IMR-90 (cell line): ENCODE results near the gene GNGT1. TPM values are rescaled to one million over a fixed set of nuclear protein-coding genes. Genes with fewer than 3 reads are reported as not detected.
"Not testable (repeated sequence)": the region's sequence is repeated elsewhere in the genome, so short reads cannot be mapped to it uniquely, and the experiment has no call there.

Experiments
- ATAC-seq: fragments of 200-7000 bp; cut with Tn5 transposase; 2 replicates; pipeline ENCODE4 v1.9.1; 2020; ENCODE audit warnings: low read depth, mild to moderate bottlenecking, moderate library complexity
- BruUV-seq: library from RNA; stranded (reverse); fragments of 400-500 nt; replicated peaks from 2 replicates; lab custom pipeline; 2021; lab: Mats Ljungman, UMichigan
- CTCF ChIA-PET: fragments of 300-600 bp; formaldehyde crosslinking; extraction: SDS; loops from one replicate; lab custom pipeline; 2021; ENCODE audit warnings: antibody characterized with exemption; lab: Yijun Ruan, JAX
- POLR2A ChIA-PET: fragments of 300-600 bp; sonication (Branson Sonifier 250); formaldehyde crosslinking; loops from one replicate; lab custom pipeline; 2022; ENCODE audit warnings: antibody characterized with exemption; ENCODE audit not compliant: unreplicated experiment; lab: Charles Lee
- DNase-seq: peaks from one replicate; pipeline ENCODE4 v3.0.0; 2013
- H2AFZ ChIP-seq: replicated peaks from 2 replicates; pipeline ENCODE3; 2013; ENCODE audit warnings: low read length, mild to moderate bottlenecking; ENCODE audit not compliant: poor library complexity
- H2AK5ac ChIP-seq: 2 replicates; pipeline ENCODE4 v1.6.1; 2013; ENCODE audit warnings: low read depth, low read length, inconsistent platforms
- H2AK9ac ChIP-seq: replicated peaks from 2 replicates; pipeline ENCODE3; 2013; ENCODE audit warnings: mild to moderate bottlenecking, low read depth, low read length, moderate library complexity; ENCODE audit not compliant: poor library complexity
- H2BK120ac ChIP-seq: 2 replicates; pipeline ENCODE4 v1.6.1; 2013; ENCODE audit warnings: low read depth, low read length, inconsistent platforms
- H2BK15ac ChIP-seq: 3 replicates; pipeline ENCODE4 v1.6.1; 2013; ENCODE audit warnings: low read depth, low read length, inconsistent platforms
- H2BK20ac ChIP-seq: 2 replicates; pipeline ENCODE4 v1.6.1; 2013; ENCODE audit warnings: low read depth, mild to moderate bottlenecking, inconsistent platforms, low read length, moderate library complexity
- H2BK5ac ChIP-seq: 2 replicates; pipeline ENCODE4 v1.6.1; 2013; ENCODE audit warnings: mild to moderate bottlenecking, low read depth, low read length, inconsistent platforms; ENCODE audit not compliant: poor library complexity, severe bottlenecking
- H3K14ac ChIP-seq: replicated peaks from 2 replicates; pipeline ENCODE4 v1.6.1; 2013; ENCODE audit warnings: low read depth, low read length, inconsistent platforms
- H3K18ac ChIP-seq: 2 replicates; pipeline ENCODE4 v1.6.1; 2013; ENCODE audit warnings: low read depth, low read length, control low read depth
- H3K23ac ChIP-seq: 2 replicates; pipeline ENCODE4 v1.6.1; 2013; ENCODE audit warnings: low read depth, low read length, inconsistent platforms
- H3K27ac ChIP-seq: 2 replicates; pipeline ENCODE4 v1.5.1; 2013; ENCODE audit warnings: mild to moderate bottlenecking, control low read depth, low read length; ENCODE audit not compliant: insufficient read depth
- H3K27me3 ChIP-seq: 2 replicates; pipeline ENCODE4 v1.6.1; 2013; ENCODE audit warnings: low read length; ENCODE audit not compliant: control insufficient read depth, insufficient read depth
- H3K36me3 ChIP-seq: 2 replicates; pipeline ENCODE4 v1.6.1; 2013; ENCODE audit warnings: low read length, mixed read lengths; ENCODE audit not compliant: control insufficient read depth, insufficient read depth
- H3K4ac ChIP-seq: 2 replicates; pipeline ENCODE4 v1.6.1; 2013; ENCODE audit warnings: low read depth, low read length, inconsistent platforms
- H3K4me1 ChIP-seq: 2 replicates; pipeline ENCODE4 v1.6.1; 2013; ENCODE audit warnings: low read length, mixed read lengths; ENCODE audit not compliant: control insufficient read depth, insufficient read depth
- H3K4me2 ChIP-seq: 2 replicates; pipeline ENCODE4 v1.6.1; 2013; ENCODE audit warnings: low read depth, mild to moderate bottlenecking, control low read depth, low read length, moderate library complexity
- H3K4me3 ChIP-seq: 2 replicates; pipeline ENCODE4 v1.5.1; 2013; ENCODE audit warnings: low read depth, mild to moderate bottlenecking, control low read depth, low read length, moderate library complexity; ENCODE audit not compliant: insufficient read depth
- H3K56ac ChIP-seq: 2 replicates; pipeline ENCODE4 v1.6.1; 2013; ENCODE audit warnings: low read length, inconsistent platforms; ENCODE audit not compliant: insufficient read depth; ENCODE audit errors: extremely low read depth
- H3K79me1 ChIP-seq, 2 experiments: 2 replicates each; pipeline ENCODE4 v1.6.1; 2013; ENCODE audit warnings: low read length in 2 of 2, inconsistent platforms in 1 of 2, low read depth in 1 of 2
- H3K9ac ChIP-seq: 2 replicates; pipeline ENCODE4 v1.6.1; 2013; ENCODE audit warnings: low read depth, low read length, control low read depth
- H3K9me1 ChIP-seq: 2 replicates; pipeline ENCODE4 v1.6.1; 2013; ENCODE audit warnings: low read length, inconsistent platforms; ENCODE audit not compliant: insufficient read depth
- H3K9me3 ChIP-seq: 2 replicates; pipeline ENCODE4 v1.6.1; 2013; ENCODE audit warnings: low read length; ENCODE audit not compliant: control insufficient read depth, insufficient read depth
- H4K20me1 ChIP-seq: 2 replicates; pipeline ENCODE4 v1.6.1; 2013; ENCODE audit warnings: low read length, inconsistent platforms; ENCODE audit not compliant: insufficient read depth
- H4K5ac ChIP-seq: 2 replicates; pipeline ENCODE4 v1.6.1; 2013; ENCODE audit warnings: mild to moderate bottlenecking, low read depth, low read length, control low read depth
- H4K8ac ChIP-seq, 2 experiments: 2 replicates each; pipeline ENCODE4 v1.6.1; 2013; ENCODE audit warnings: low read depth in 2 of 2, low read length in 2 of 2, control low read depth in 1 of 2, inconsistent platforms in 1 of 2
- H4K91ac ChIP-seq: 2 replicates; pipeline ENCODE4 v1.6.1; 2013; ENCODE audit warnings: low read depth, low read length, inconsistent platforms; ENCODE audit not compliant: insufficient read depth
- CTCF ChIP-seq: conservative IDR thresholded peaks from 2 replicates; pipeline ENCODE4 v1.5.1; 2012; ENCODE audit warnings: mild to moderate bottlenecking, low read depth, low read length, improper control_type of control experiment
- MAZ ChIP-seq: IDR thresholded peaks from 2 replicates; pipeline ENCODE4 v1.6.1; 2012; ENCODE audit warnings: low read depth, mild to moderate bottlenecking, low read length, improper control_type of control experiment, moderate library complexity, borderline replicate concordance
- WGBS, 2 experiments: methylation state at CpG; one replicate each; pipeline versions ENCODE4 v1.1.5 to v1.1.7; 2013; ENCODE audit warnings: missing lambda C conversion rate in 2 of 2; ENCODE audit not compliant: insufficient read length in 1 of 2; ENCODE audit errors: extremely low coverage in 2 of 2; 5-methylcytosine and 5-hydroxymethylcytosine counted together
- dilution Hi-C: fragments of 300-500 bp; cut with HindIII; formaldehyde crosslinking; loops from one replicate; pipeline ENCODE4 v1.14.3; 2018; ENCODE audit warnings: low sequenced_read_pairs; ENCODE audit not compliant: unreplicated experiment
- in situ Hi-C: fragments of 300-500 bp; cut with MboI; formaldehyde crosslinking; loops from 3 replicates; pipeline ENCODE4 v1.14.3; 2019; ENCODE audit warnings: low sequenced_read_pairs, inconsistent platforms, mixed read lengths
- intact Hi-C: fragments of 100-400 bp; cut with micrococcal nuclease; formaldehyde crosslinking; loops from 2 replicates; pipeline ENCODE4 v1.10.0; 2022
- polyA plus RNA-seq, 3 experiments: library from polyadenylated mRNA; depleted of rRNA; stranded (reverse); fragments of >200 nt; gene quantifications; 2 replicates each; pipeline ENCODE4 v1.2.3, GENCODE V29; 2012; ENCODE audit warnings: low replicate concordance in 1 of 3
- total RNA-seq: library from RNA; depleted of rRNA; stranded (reverse); fragments of >200 nt; gene quantifications from 2 replicates; pipeline ENCODE4 v1.2.3, GENCODE V29; 2012

The GNGT1 gene
- total and polyA plus RNA-seq, 2 of the 4 experiments (the other 2 are of a cell fraction) = not detected

GRCh38 chr7:93914581-93915066 lies 8.3 kb downstream of the GNGT1 start:
- Histone ChIP-seq H3K27ac (no peak overlapping the region), H3K4me1 (peaks cover 7% of the 10 kb centered on the region), H3K4ac (no peak overlapping the region), H2BK20ac (peak overlapping the region; percentile 54; the same call in 1 of the 2 replicates), H2AK5ac (no peak overlapping the region), H3K14ac (no peak overlapping the region), H2AK9ac (no peak overlapping the region), H4K20me1 (no peaks in the 10 kb centered on the region), H3K79me1 (no peaks in the 10 kb centered on the region), H2BK120ac (no peak overlapping the region), H3K9me1 (0 out of 2 replicates have a peak, but pooled peaks cover 3% of the 10 kb centered on the region), H4K8ac (no peak overlapping the region; a peak in 1 of 4 replicates), H2AFZ (no peak overlapping the region), H3K18ac (peak overlapping the region; percentile 63), H3K27me3 (no peaks in the 10 kb centered on the region), H4K91ac (0 out of 2 replicates have a peak overlapping the region, but pooled peaks have one; percentile 19), H2BK15ac (no peak overlapping the region; the same call in 2 of the 3 replicates), H3K9ac (no peak overlapping the region), H3K56ac (no peak overlapping the region), H2BK5ac (no peak overlapping the region), H3K36me3 (no peaks in the 10 kb centered on the region), H3K9me3 (no peaks in the 10 kb centered on the region), H3K4me3 (no peak overlapping the region), H3K4me2 (peak overlapping the region; percentile 56; the same call in 1 of the 2 replicates), H4K5ac (no peak overlapping the region; the same call in 1 of the 2 replicates), H3K23ac (no peak overlapping the region)
- peak; percentile 71 for DNase-seq
- peak; percentile 32; the same call in 1 of the 2 replicates for ATAC-seq
- in situ Hi-C loops = loop anchor here (25.0 kb wide), 1 partner anchor 523 kb away; no protein-coding TSS in a partner anchor
- no TSS peak for BruUV-seq
- ChIA-PET CTCF (no interaction called here), POLR2A (interaction anchor here (0.6 kb wide), 1 partner anchor 70 kb away, joined by 5 read pairs; no protein-coding TSS in a partner anchor)
- TF ChIP-seq CTCF (no peak), MAZ (no peak)
- WGBS, 2 experiments = no CpG with 5 or more reads among the region's 7 CpGs
- intact Hi-C loops = no loop called here
- dilution Hi-C loops = no loop called here

GRCh38 chr7:93915206-93915842 lies 9.0 kb downstream of the GNGT1 start:
- BruUV-seq, ATAC-seq: not testable (repeated sequence)

More at GRCh38 chr7:93915206-93915842, 9.0 kb downstream of the GNGT1 start:
- H3K79me1 ChIP-seq, H3K18ac ChIP-seq, H3K9me1 ChIP-seq, H4K91ac ChIP-seq, H3K23ac ChIP-seq, H3K36me3 ChIP-seq, H3K4me2 ChIP-seq, H2BK120ac ChIP-seq, H4K20me1 ChIP-seq, intact Hi-C loops, H3K14ac ChIP-seq, CTCF ChIA-PET, H3K9ac ChIP-seq, H2BK5ac ChIP-seq, H2BK15ac ChIP-seq, H4K8ac ChIP-seq, H3K4me3 ChIP-seq, H3K27ac ChIP-seq, H3K4ac ChIP-seq, dilution Hi-C loops, H3K4me1 ChIP-seq, DNase-seq, H2AFZ ChIP-seq, H4K5ac ChIP-seq, H3K27me3 ChIP-seq, H2AK5ac ChIP-seq, H2AK9ac ChIP-seq, H3K56ac ChIP-seq, H3K9me3 ChIP-seq: not testable (repeated sequence)
- H2BK20ac ChIP-seq = 0 out of 2 replicates have a peak overlapping the region, but pooled peaks have one; percentile 53
- POLR2A ChIA-PET = interaction anchor here (0.6 kb wide), 1 partner anchor 70 kb away, joined by 5 read pairs; no protein-coding TSS in a partner anchor
- in situ Hi-C loops = loop anchor here (25.0 kb wide), 1 partner anchor 522 kb away; no protein-coding TSS in a partner anchor
- whole genome bisulfite sequencing, 2 experiments = no CpG with 5 or more reads among the region's 3 CpGs
